BE2C (cell line): ENCODE results near the gene PAMR1.

Experiments
- DNase-seq: peaks from one replicate; pipeline ENCODE4 v3.0.0-alpha.2; 2020
- H3K27me3 ChIP-seq: fragments of 250-450 bp; sonication (Bioruptor Pico); 2 replicates; pipeline ENCODE4 v1.5.1; 2020; ENCODE audit warnings: mild to moderate bottlenecking
- H3K36me3 ChIP-seq: fragments of 250-450 bp; sonication (Bioruptor Pico); 2 replicates; pipeline ENCODE4 v1.5.1; 2020; ENCODE audit warnings: mild to moderate bottlenecking
- H3K4me1 ChIP-seq: fragments of 250-450 bp; sonication (Bioruptor Pico); 2 replicates; pipeline ENCODE4 v1.5.1; 2020
- H3K4me3 ChIP-seq: 2 replicates; pipeline ENCODE4 v1.5.1; 2011; ENCODE audit warnings: low read depth, low read length
- H3K9me3 ChIP-seq: fragments of 250-450 bp; sonication (Bioruptor Pico); 2 replicates; pipeline ENCODE4 v1.5.1; 2020
- CTCF ChIP-seq: IDR thresholded peaks from 2 replicates; pipeline ENCODE4 v1.5.1; 2012; ENCODE audit warnings: mild to moderate bottlenecking, low read depth, low read length

PAMR1 gene

GRCh38 chr11:35515224-35515623 is 10.2 kb downstream of the PAMR1 start:
- Histone ChIP-seq H3K4me1 (no peaks in the 10 kb centered on the region), H3K27me3 (no peaks in the 10 kb centered on the region)
- no peak for DNase-seq

GRCh38 chr11:35514481-35514880 is 10.9 kb downstream of the PAMR1 start:
- Histone ChIP-seq H3K4me3 (no peak overlapping the region), H3K27me3 (no peaks in the 10 kb centered on the region), H3K9me3 (no peaks in the 10 kb centered on the region), H3K36me3 (no peaks in the 10 kb centered on the region), H3K4me1 (no peaks in the 10 kb centered on the region)
- TF ChIP-seq CTCF, result no peak
- no peak for DNase-seq

More at GRCh38 chr11:35515224-35515623, 10.2 kb downstream of the PAMR1 start:
- no peak overlapping the region for H3K4me3 ChIP-seq
- no peaks in the 10 kb centered on the region for H3K9me3 ChIP-seq
- no peak for TF ChIP-seq CTCF
- H3K36me3 ChIP-seq, result no peaks in the 10 kb centered on the region

- TF ChIP-seq CTCF, result no peak
- Histone ChIP-seq H3K27me3 (no peaks in the 10 kb centered on the region), H3K4me1 (no peaks in the 10 kb centered on the region), H3K4me3 (no peak overlapping the region), H3K36me3 (no peaks in the 10 kb centered on the region), H3K9me3 (no peaks in the 10 kb centered on the region)
- no peak for DNase-seq
Measured at GRCh38 chr11:35511666-35512065, 13.8 kb downstream of the PAMR1 start.

- Histone ChIP-seq H3K4me1 (no peaks in the 10 kb centered on the region), H3K27me3 (no peaks in the 10 kb centered on the region), H3K4me3 (no peak overlapping the region), H3K36me3 (no peaks in the 10 kb centered on the region), H3K9me3 (no peaks in the 10 kb centered on the region)
- DNase-seq, result no peak
- no peak for TF ChIP-seq CTCF
Measured at GRCh38 chr11:35507688-35508087, 17.7 kb downstream of the PAMR1 start.

GRCh38 chr11:35501776-35502175 is 23.6 kb downstream of the PAMR1 start:
- Histone ChIP-seq H3K4me3 (no peak overlapping the region), H3K9me3 (no peaks in the 10 kb centered on the region), H3K27me3 (no peaks in the 10 kb centered on the region)

GRCh38 chr11:35500744-35501143 is 24.7 kb downstream of the PAMR1 start:
- no peaks in the 10 kb centered on the region for H3K27me3 ChIP-seq
- TF ChIP-seq CTCF, result no peak
- no peaks in the 10 kb centered on the region for H3K9me3 ChIP-seq
- no peaks in the 10 kb centered on the region for H3K36me3 ChIP-seq
- no peak overlapping the region for H3K4me3 ChIP-seq
- H3K4me1 ChIP-seq, result no peaks in the 10 kb centered on the region
- DNase-seq, result no peak

More at GRCh38 chr11:35501776-35502175, 23.6 kb downstream of the PAMR1 start:
- no peaks in the 10 kb centered on the region for H3K36me3 ChIP-seq
- H3K4me1 ChIP-seq, result no peaks in the 10 kb centered on the region
- no peak for TF ChIP-seq CTCF
- DNase-seq, result no peak
